GM12878 (cell line): ENCODE data around the gene CDK11B. TPM values are rescaled to one million over a fixed set of nuclear protein-coding genes. Genes with fewer than 3 reads are reported as not detected.
A peak's percentile ranks its signal among the peaks of the same experiment; 100 is the strongest.

Experiments used
- BRCA1 ChIP-seq: IDR thresholded peaks from 2 replicates; pipeline ENCODE4 v1.6.1; 2011; ENCODE audit warnings: low read depth, low read length, improper control_type of control experiment
- EED ChIP-seq: sonication (generic); IDR thresholded peaks from 2 replicates; pipeline ENCODE4 v1.6.1; 2016; ENCODE audit warnings: antibody characterized with exemption, low read depth
- NFYA ChIP-seq: IDR thresholded peaks from 2 replicates; pipeline ENCODE4 v1.6.1; 2011; ENCODE audit warnings: low read depth, mild to moderate bottlenecking, low read length, improper control_type of control experiment, borderline replicate concordance
- PAX5 ChIP-seq: IDR thresholded peaks from 2 replicates; pipeline ENCODE4 v1.6.1; 2011; ENCODE audit warnings: low read depth, low read length, borderline replicate concordance
- POLR2AphosphoS2 ChIP-seq: IDR thresholded peaks from 2 replicates; pipeline ENCODE4 v1.6.1; 2011; ENCODE audit warnings: low read depth, mild to moderate bottlenecking, low read length, improper control_type of control experiment, moderate library complexity
- RAD21 ChIP-seq: IDR thresholded peaks from 2 replicates; pipeline ENCODE4 v1.6.1; 2011; ENCODE audit warnings: mild to moderate bottlenecking, low read depth, low read length, moderate library complexity; ENCODE audit not compliant: insufficient read depth
- RB1 ChIP-seq: fragments of 450-650 bp; formaldehyde crosslinking; IDR thresholded peaks from 2 replicates; pipeline ENCODE4 v1.6.1; 2017; ENCODE audit warnings: mild to moderate bottlenecking, borderline replicate concordance
- RBBP5 ChIP-seq: fragments of 200-600 bp; sonication (generic); conservative IDR thresholded peaks from 2 replicates; pipeline ENCODE4 v1.6.1; 2016
- RFX5 ChIP-seq: IDR thresholded peaks from 2 replicates; pipeline ENCODE4 v1.6.1; 2011; ENCODE audit warnings: low read depth, low read length, improper control_type of control experiment
- STAT1 ChIP-seq: fragments of 450-650 bp; conservative IDR thresholded peaks from 2 replicates; pipeline ENCODE4 v1.6.1; 2014; ENCODE audit warnings: antibody characterized with exemption, mild to moderate bottlenecking
- SUZ12 ChIP-seq: fragments of 200-600 bp; sonication (generic); IDR thresholded peaks from one replicate; pipeline ENCODE4 v1.6.1; 2018; ENCODE audit warnings: antibody characterized with exemption, mild to moderate bottlenecking; ENCODE audit not compliant: unreplicated experiment
- TARDBP ChIP-seq: IDR thresholded peaks from 2 replicates; pipeline ENCODE4 v1.6.1; 2016; ENCODE audit warnings: borderline replicate concordance
- TCF3 ChIP-seq: IDR thresholded peaks from 2 replicates; pipeline ENCODE4 v1.6.1; 2012; ENCODE audit warnings: low read depth, mild to moderate bottlenecking, low read length, borderline replicate concordance; ENCODE audit not compliant: insufficient read depth
- TCF7 ChIP-seq: IDR thresholded peaks from 2 replicates; pipeline ENCODE4 v1.6.1; 2014; ENCODE audit warnings: antibody characterized with exemption, borderline replicate concordance
- polyA plus RNA-seq, 11 experiments: library from polyadenylated mRNA; depleted of rRNA in 4 of 11; unstranded in 6 of 11; stranded (reverse) in 5 of 11; fragments of >200 nt; fragmentation: Nextera tagmentation in 4 of 11; fragmentation: Illumina TruSeq in 1 of 11; extraction: Ambion mirVana in 4 of 11; extraction: Trizol in 1 of 11; gene quantifications; 1 replicate in 1 of 11; 2 replicates in 10 of 11; pipeline versions ENCODE4 v1.2.1 to v1.2.3, GENCODE V29; 2011 to 2016; ENCODE audit warnings: inconsistent platforms in 2 of 11, missing spikeins in 2 of 11, low read depth in 1 of 11
- total RNA-seq, 4 experiments: library from RNA; depleted of rRNA in 3 of 4; stranded (reverse); fragments of >200 nt in 3 of 4; fragmentation: Illumina TruSeq in 1 of 4; extraction: Trizol in 1 of 4; gene quantifications; 2 replicates each; pipeline versions ENCODE4 v1.2.1 to v1.2.3, GENCODE V29; 2013 to 2021
- TF ChIP-seq, protein P1 (sequence below): fragments of 450-650 bp; IDR thresholded peaks from 2 replicates; pipeline ENCODE4 v1.6.1; 2017; ENCODE audit warnings: mild to moderate bottlenecking, moderate library complexity
- TF ChIP-seq, protein P2 (sequence below), 3 experiments: IDR thresholded peaks in 2 of 3; conservative IDR thresholded peaks in 1 of 3; 2 replicates each; pipeline ENCODE4 v1.5.1; 2011; ENCODE audit warnings: low read depth in 3 of 3, low read length in 3 of 3, mild to moderate bottlenecking in 3 of 3, control low read depth in 2 of 3, moderate library complexity in 2 of 3, inconsistent platforms in 1 of 3, mixed read lengths in 1 of 3; ENCODE audit not compliant: control insufficient read depth in 2 of 3, insufficient read depth in 1 of 3; ENCODE audit errors: extremely low read depth in 1 of 3
- TF ChIP-seq, protein P3 (sequence below): fragments of 450-650 bp; IDR thresholded peaks from 2 replicates; pipeline ENCODE4 v1.6.1; 2016; ENCODE audit warnings: mild to moderate bottlenecking
- TF ChIP-seq, protein P4 (sequence below): fragments of 450-650 bp; IDR thresholded peaks from 2 replicates; pipeline ENCODE4 v1.6.1; 2017; ENCODE audit warnings: mild to moderate bottlenecking

The CDK11B gene
- total and polyA plus RNA-seq, 10 of the 15 experiments (the other 5 are each of a cell fraction or from before 2014, with no cell fraction given): 3.2 to 30.9 (median 18.0) TPM

DNA sequence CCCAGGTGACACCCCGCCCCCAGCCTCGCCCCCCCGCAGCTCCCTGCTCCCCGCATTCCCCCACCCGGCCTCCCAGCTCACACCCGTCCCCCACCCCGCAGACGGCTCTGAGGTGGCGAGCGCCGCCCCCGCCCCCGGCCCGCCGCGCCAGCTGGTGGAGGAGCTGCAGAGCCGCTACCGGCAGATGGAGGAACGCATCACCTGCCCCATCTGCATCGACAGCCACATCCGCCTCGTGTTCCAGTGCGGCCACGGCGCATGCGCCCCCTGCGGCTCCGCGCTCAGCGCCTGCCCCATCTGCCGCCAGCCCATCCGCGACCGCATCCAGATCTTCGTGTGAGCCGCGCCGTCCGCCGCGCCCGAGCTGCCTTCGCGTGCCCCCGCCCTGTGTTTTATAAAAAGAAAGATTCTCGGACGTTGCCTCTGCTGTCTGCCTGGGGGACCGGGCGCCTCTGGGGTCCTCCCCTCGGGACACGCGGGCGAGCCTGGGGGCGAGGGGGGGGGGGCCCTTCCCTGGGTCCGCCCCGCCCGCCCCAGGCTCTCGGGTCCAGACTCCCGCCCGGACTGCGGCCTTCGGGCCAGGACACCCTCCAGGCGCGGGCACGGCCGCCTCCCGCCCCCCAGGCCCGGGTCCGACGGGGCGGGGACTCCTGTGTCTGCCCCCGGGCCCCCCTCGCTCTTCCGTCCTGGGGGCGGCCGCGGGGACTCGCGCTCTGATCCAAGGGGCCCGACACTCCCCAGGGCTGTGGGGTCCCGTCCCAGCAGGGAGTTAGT is 28.4 kb downstream of the CDK11B start (continued):
- TF ChIP-seq NFYA: no peak
- TF ChIP-seq, protein P1, sequence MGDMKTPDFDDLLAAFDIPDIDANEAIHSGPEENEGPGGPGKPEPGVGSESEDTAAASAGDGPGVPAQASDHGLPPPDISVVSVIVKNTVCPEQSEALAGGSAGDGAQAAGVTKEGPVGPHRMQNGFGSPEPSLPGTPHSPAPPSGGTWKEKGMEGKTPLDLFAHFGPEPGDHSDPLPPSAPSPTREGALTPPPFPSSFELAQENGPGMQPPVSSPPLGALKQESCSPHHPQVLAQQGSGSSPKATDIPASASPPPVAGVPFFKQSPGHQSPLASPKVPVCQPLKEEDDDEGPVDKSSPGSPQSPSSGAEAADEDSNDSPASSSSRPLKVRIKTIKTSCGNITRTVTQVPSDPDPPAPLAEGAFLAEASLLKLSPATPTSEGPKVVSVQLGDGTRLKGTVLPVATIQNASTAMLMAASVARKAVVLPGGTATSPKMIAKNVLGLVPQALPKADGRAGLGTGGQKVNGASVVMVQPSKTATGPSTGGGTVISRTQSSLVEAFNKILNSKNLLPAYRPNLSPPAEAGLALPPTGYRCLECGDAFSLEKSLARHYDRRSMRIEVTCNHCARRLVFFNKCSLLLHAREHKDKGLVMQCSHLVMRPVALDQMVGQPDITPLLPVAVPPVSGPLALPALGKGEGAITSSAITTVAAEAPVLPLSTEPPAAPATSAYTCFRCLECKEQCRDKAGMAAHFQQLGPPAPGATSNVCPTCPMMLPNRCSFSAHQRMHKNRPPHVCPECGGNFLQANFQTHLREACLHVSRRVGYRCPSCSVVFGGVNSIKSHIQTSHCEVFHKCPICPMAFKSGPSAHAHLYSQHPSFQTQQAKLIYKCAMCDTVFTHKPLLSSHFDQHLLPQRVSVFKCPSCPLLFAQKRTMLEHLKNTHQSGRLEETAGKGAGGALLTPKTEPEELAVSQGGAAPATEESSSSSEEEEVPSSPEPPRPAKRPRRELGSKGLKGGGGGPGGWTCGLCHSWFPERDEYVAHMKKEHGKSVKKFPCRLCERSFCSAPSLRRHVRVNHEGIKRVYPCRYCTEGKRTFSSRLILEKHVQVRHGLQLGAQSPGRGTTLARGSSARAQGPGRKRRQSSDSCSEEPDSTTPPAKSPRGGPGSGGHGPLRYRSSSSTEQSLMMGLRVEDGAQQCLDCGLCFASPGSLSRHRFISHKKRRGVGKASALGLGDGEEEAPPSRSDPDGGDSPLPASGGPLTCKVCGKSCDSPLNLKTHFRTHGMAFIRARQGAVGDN: peak; percentile 93
- no peak for TF ChIP-seq EED
- peak; percentile 38; the same call in 1 of the 2 replicates for TF ChIP-seq PAX5
- no peak for TF ChIP-seq TCF7
- TF ChIP-seq TCF3: peak; percentile 94
- TF ChIP-seq RAD21: no peak
- TF ChIP-seq STAT1: 0 out of 2 replicates have a peak, but pooled peaks have one; percentile 62
- TF ChIP-seq, protein P2, sequence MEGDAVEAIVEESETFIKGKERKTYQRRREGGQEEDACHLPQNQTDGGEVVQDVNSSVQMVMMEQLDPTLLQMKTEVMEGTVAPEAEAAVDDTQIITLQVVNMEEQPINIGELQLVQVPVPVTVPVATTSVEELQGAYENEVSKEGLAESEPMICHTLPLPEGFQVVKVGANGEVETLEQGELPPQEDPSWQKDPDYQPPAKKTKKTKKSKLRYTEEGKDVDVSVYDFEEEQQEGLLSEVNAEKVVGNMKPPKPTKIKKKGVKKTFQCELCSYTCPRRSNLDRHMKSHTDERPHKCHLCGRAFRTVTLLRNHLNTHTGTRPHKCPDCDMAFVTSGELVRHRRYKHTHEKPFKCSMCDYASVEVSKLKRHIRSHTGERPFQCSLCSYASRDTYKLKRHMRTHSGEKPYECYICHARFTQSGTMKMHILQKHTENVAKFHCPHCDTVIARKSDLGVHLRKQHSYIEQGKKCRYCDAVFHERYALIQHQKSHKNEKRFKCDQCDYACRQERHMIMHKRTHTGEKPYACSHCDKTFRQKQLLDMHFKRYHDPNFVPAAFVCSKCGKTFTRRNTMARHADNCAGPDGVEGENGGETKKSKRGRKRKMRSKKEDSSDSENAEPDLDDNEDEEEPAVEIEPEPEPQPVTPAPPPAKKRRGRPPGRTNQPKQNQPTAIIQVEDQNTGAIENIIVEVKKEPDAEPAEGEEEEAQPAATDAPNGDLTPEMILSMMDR (IDR thresholded peaks at IDR 0.05 in 2 of 3, conservative IDR thresholded peaks at IDR 0.05 in 1 of 3; ENCODE audit: control insufficient read depth in 2 of 3, extremely low read depth in 1 of 3, insufficient read depth in 1 of 3, low read depth in 3 of 3, low read length in 3 of 3): peak in 1 of 3 experiments; percentile 14; a peak in 2 of 6 replicates
- TF ChIP-seq, protein P3, sequence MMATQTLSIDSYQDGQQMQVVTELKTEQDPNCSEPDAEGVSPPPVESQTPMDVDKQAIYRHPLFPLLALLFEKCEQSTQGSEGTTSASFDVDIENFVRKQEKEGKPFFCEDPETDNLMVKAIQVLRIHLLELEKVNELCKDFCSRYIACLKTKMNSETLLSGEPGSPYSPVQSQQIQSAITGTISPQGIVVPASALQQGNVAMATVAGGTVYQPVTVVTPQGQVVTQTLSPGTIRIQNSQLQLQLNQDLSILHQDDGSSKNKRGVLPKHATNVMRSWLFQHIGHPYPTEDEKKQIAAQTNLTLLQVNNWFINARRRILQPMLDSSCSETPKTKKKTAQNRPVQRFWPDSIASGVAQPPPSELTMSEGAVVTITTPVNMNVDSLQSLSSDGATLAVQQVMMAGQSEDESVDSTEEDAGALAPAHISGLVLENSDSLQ: peak; percentile 33; the same call in 1 of the 2 replicates
- TF ChIP-seq BRCA1: no peak
- TF ChIP-seq RB1: no peak
- TF ChIP-seq, protein P4, sequence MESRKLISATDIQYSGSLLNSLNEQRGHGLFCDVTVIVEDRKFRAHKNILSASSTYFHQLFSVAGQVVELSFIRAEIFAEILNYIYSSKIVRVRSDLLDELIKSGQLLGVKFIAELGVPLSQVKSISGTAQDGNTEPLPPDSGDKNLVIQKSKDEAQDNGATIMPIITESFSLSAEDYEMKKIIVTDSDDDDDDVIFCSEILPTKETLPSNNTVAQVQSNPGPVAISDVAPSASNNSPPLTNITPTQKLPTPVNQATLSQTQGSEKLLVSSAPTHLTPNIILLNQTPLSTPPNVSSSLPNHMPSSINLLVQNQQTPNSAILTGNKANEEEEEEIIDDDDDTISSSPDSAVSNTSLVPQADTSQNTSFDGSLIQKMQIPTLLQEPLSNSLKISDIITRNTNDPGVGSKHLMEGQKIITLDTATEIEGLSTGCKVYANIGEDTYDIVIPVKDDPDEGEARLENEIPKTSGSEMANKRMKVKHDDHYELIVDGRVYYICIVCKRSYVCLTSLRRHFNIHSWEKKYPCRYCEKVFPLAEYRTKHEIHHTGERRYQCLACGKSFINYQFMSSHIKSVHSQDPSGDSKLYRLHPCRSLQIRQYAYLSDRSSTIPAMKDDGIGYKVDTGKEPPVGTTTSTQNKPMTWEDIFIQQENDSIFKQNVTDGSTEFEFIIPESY: no peak
- no peak; the same call in 1 of the 2 replicates for TF ChIP-seq POLR2AphosphoS2
- TF ChIP-seq RBBP5: no peak
- TF ChIP-seq SUZ12: no peak
- no peak for TF ChIP-seq TARDBP
- peak; percentile 23; the same call in 1 of the 2 replicates for TF ChIP-seq RFX5
